NCI-H1105 treated with DMSO at 0.1 percent for 48 hours (cell line): Measurements from ENCODE around the gene CCDC88C.

Experiments
- DNase-seq: peaks from one replicate; lab custom pipeline; 2025; lab: John Stamatoyannopoulos, UW

The CCDC88C gene

DNA sequence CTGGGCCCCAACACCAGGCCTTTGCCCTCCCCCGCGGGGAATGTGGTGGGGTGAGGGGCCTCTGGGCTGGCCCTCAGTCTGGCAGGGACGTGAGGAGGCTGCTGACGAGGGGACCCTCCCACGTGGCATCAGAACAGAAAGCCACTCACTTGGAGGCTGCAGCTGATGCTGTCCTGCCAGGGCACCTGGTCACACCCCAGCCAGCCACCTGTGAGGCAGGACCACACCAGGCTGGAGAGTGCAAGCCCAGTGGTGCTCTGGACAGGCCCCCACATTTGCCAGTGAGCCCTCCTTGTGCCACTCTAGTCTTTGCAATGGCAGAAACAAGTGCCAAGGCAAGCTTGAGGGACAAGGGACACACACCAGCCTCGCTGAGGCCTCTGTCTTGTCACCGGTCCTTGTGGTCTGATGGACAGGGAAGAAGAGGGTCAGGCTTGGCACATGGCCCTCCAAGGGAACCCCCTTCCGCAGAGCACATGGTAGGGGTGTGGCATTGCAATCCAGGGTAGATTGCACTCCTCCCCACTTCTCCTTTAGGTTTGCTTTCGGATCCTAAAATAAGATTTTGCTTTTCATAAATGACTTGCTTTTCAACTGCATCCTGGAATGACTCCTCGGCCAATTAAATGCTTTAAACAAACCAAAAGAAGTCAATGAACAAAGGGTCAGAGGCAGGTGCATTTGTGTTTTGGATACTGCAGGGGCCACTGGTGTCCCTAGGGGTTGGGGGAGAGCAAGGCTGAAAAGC, 53.7 kb downstream of the CCDC88C start:
- no peak for DNase-seq

DNA sequence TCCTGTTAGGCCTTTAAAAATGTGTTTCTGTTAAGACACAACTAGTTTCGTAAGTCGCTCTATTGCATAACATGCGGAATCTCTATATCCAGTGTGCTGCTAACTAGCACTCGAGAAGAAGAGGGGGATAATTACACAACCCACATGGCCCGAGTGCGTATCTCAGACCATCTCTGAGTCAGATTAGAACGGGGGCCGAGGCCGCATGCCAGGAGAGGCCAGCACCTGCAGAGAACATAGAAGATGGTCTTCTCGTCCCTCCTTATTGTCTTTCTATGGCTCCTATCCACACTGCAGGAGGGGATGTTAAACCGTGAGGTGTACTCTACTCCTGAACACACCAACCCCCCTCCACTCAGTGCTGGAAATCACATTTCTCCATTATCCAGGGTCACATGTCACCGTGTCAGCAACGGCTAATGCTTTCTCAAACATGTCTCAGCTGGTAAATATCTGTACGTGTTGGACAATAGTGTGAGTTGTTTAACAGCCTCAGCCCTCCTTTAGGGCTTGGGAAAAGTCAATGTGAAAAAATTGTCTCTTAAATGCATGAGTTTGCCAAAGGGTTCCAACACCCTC, 56.3 kb downstream of the CCDC88C start:
- DNase-seq: no peak

DNA sequence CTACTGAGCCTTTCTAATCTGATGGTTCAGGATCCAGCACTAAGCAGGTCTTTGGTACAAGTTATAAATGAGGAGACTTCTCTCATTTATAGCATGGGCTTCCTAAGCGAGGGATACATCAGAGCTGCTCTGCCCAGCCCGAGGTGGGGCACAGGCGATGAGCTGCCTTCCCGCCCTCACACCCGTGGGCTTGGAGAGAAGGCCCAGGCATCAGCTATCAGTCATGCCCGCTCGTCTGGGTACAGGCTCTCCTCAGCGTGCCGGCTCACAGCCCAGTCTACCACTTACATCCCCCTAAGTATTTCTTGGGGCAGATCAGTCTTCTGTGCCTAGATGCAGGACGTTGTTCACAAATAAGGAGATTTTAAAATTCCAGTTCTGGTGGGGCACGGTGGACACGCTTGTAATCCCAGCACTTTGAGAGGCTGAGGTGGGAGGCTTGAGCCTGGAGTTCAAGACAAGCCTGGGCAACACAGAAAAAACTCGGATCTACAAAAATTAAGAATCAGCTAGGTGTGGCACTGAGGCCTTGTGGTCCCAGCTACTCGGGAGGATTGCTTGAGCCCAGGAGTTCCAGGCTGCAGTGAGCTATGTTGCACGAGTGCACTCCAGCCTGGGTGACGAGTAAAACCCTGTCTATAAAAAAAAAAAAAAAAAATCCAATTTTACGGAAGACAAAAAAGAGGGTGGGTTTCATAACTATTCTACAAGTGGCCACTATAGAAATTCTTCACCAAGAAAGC, 57.0 kb downstream of the CCDC88C start:
- no peak for DNase-seq

DNA sequence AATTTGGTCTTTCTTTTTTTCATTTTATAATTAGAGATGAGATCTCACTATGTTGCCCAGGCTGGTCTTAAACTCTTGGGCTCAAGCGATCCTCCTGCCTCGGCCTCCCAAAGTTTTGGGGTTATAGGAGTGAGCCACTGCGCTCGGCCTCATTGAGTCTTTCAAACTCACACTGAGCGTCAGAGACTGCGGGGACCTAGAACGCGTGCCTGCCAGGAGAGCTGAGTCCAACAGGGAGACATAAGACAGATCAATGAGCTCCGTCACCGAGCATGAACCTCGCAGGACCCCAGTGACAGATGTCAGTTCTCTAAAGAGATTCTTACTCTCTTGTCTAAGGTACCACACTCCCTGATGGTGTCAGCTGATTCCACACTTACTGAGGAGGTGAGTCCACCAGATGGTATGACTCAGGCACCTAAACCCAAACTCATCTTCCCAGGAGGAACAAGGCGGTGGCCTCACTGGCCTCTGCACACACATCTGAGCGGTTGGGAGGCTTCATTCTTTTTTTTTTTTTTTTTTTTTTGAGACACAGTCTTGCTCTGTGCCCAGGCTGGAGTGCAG, 58.9 kb downstream of the CCDC88C start:
- no peak for DNase-seq

DNA sequence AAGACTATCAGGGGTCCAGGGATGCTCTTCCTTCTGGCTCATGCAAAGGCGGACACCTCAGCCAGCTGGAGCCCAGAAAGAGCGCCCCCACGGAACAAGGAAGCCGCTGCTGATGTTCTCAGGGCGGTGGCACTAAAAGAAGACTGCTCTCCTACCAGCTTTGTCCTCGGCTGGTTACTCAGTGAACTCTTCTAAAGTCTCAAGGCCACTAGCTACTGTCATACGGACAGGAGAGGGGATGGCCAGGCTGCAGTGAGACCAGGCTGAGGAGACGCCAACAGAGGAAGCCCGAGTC, 59.6 kb downstream of the CCDC88C start:
- DNase-seq: no peak

DNA sequence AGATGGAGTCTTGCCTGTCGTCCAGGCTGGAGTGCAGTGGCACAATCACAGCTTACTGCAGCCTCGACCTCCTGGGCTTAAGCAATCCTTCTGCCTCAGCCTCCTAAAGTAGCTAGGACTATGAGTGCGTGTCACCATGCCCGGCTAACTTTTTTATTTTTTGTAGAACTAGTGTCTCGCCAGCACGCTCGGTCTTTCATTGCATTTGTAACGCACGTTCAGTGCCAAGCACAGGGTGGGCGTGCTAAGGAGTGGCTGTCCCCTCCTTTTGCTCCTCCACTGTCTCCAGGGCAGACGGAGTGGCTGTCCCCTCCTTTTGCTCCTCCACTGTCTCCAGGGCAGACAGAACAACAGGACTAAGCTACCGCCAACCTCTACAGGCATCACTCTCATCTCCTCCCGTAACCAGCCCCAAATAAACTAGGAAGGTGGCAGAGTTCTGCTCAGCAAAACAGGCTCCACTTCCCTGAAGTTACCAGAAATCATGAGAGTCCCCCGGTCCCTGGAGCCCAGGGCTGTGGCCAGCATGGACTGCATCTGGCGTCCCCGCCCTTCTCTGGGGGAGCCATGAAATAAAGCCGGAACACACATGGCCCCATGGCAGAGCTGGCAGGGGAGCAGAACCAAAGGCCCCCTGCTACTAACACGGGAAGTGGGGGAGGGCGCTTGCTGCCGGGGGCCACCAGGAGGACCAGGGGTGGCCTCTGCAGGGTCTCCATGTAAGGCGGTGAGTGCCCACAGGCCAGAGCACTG, 60.2 kb downstream of the CCDC88C start:
- DNase-seq: no peak

DNA sequence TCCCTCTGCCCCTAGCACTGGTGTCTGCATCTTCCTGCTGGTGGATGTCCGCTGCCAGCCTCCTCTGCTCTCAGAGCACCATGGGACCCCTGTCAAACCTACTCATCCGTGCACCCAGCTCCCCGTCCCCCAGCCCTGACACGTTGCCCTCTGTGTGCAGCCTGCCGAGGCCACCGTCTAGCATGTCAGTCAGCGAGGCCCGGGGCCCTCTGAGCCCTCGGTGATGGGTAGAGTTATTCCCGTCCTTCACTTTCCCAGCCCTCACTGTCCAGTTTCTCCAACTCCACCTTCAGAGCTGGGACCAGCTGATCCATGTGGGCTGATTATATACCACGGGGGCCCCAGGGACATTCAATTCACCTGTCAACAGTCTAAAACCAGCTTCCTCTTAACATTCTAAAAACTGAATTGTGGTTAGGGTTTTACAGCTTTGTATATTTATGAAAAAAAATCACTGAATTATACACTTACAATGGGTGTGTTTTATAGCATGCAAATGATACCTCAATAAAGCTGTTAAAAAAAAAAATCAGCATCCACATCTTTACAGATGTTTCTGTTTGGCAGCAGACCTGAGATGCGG, 61.3 kb downstream of the CCDC88C start:
- DNase-seq: no peak

DNA sequence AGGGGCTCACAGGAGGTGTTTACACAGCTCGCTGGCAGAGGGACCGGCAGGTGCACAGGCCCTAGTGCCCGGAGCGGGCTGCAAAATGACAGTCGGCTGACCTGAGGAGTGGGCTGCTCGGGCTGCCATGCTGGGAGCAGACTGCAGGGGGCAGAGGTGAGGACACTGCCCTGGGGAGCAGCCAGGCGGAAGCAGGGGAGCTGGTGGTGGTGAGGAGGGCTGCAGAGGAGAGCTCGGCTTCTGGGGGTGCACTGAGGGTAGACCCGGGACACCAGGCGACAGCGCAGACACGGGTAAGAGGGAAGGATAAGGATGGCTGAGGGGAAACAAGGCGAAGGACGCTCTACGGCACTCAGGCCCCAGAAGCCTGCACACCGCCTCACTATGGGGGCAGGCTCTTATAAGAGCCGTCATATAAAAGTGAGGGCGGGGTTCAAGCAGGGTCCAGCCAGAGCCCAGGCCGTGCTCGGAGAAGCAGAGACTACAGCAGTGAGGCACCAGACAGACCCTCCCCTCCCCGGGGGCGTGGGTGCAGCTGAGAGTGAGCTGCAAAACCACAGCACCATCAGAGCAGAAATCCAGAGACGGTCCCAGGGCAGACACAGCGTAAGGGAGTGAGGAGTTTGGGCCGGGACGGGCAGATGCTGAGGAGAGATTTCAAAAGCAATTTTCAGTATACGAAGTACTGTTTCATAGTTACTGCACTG, 62.5 kb downstream of the CCDC88C start:
- DNase-seq: peak; percentile 65

DNA sequence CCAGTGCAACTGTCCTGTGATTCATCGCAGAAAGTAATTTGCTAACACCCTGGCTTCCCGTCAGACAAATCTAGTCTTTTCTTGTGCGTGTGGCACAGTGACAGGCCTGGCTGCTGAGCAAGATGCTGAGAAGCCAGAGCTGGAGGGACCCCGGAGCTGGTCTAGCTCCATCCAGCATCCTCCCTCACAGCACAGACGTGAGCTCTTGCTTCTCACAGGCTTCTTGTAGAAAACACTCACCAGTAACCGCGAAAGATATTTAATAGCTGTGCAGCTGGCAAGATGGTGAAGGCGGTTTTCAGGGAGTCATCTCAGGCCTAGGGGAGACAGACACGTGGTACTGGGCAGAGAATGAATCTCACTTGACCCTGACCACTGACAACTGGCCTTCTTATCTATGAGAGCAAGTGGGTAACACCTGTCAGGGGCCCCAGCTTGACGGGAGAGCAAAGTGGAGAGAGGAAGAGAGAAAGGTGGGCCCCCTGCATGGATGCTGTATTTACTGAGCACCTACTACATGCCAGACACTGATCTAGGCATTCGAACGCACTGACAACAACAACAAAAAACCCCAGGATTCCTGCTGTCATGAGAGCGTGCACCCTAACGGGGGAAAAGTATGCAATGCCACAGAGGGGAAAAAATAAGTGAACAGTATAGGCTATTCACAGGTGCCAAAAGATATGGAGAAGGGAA, 63.3 kb downstream of the CCDC88C start:
- DNase-seq: no peak

DNA sequence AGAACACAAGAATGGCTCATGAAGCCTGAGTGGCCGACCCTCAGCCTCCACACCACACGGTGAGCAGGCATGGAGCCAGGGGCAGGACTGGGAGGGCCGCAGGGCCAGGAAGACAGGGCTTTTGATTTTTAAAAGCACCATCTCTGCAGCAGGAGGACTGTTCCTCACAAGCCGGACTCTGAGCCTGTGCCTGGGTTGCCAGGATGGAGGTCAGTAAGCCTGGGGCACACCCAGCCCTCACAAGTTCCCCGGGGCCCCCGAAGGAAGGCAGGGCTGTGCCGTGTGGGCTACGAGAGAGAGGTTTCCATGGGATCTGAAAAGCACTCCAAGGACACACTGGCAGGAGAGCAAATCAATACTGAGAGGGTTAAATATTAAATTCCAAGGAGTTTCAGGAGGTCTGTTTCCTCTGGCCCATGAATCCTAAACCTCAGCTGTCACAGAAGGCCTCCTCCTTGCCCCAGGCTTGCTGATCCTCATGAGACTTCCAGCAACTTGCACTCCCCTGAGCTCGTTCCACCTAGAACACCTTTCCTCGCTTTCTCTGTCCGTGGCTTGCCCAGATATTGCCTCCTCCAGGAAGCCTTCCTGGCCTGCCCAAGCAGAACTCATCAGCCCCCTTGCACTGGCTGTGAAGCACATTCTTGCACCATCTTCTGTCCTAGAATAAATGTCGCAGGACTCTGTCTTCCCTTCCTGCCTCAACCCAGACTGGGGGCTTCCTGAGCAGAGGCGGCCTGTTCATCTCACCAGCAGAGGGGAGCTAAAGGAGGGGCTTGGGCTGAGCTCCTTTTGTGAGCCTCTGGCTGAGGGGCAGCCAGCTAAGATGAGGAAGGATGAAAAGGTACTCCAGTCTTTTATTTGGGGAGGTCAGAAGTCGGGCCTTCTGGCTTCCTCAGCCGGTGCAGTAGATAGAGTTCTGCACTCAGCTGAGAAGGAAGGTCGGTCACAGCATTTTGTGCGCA, 64.6 kb downstream of the CCDC88C start:
- no peak for DNase-seq

DNA sequence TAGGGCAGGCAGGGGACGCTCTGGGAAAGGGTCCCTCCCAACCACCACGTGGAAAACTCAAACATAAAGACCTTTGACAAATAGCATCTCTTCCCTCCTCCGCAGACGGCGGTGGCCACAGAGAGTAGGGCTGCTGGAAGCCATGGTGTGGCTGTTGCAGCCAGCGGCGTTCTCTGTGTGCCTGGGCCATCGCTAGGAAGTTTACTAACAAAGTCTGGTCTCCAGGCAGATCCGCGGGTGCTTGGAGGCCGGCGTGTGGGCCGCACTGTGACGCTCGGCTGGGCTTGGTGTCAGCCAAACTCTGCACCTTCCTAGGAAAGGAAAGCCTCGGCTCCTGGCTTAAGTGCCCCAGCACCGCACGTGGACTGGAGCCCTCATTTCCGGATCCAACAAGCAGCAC, 65.6 kb downstream of the CCDC88C start:
- DNase-seq: no peak

DNA sequence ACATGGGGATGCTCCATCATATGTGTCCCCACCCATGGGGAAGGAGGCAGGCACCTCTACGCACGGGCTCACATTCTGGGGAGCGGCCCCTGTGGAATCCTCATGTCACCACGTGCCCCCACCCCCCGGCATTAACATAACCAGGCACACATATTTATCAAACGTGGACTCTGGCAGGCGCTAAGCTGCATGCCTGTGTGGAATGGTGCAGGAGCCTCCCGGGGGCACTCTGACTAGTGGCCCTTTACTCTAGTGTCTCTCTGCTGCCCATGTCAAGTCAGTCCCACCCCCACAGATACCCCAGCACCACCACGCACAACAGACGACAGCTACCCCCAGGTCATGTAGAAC, 66.1 kb downstream of the CCDC88C start:
- DNase-seq: no peak

DNA sequence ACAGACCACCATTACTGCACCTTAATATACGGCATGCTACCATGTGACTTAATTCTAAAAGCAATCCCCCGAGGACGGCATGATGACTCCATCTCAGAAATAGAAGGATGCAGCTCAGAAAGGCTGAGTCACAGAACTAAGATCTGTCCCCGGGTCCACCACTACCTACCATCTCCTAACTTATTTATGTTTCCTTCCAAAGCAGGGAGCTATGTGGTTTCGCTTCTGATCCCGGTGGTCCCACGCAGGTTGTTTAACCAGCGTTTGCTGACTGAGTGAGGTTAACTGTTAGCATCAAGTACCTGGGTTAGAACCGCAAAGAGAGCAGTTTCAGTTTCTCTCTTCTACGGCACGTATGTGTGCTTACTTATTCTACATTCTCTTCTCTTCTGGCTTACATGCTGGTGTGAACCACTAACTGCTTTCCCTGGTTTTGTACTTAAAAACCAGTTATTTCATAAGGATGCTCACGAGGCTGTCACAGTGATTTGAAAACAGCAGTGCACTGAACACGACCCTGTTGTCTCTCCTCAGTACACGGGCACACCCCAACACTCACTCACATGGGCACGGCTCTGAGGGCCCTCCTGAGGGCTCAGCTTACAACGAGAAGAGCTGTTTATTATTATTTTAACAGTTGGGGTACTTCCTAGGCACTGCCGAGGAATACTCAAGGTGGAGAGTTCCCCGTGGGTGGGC, 66.7 kb downstream of the CCDC88C start:
- DNase-seq: no peak

DNA sequence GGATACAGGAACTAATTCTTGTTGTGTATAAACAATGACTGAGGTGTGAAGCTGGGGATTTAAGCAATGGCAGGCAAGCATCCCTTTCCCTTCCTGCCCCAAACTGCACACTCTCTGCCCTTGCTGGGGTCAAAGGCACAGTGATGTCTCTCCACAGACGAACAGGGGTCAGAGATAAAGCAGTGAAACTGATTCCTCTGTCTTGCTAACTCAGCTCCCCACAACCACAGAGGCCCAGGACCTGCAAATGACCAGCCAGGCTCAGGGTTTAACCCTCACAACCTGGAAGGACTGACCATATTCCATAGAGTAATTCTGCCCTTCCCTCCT, 67.2 kb downstream of the CCDC88C start:
- DNase-seq: no peak

DNA sequence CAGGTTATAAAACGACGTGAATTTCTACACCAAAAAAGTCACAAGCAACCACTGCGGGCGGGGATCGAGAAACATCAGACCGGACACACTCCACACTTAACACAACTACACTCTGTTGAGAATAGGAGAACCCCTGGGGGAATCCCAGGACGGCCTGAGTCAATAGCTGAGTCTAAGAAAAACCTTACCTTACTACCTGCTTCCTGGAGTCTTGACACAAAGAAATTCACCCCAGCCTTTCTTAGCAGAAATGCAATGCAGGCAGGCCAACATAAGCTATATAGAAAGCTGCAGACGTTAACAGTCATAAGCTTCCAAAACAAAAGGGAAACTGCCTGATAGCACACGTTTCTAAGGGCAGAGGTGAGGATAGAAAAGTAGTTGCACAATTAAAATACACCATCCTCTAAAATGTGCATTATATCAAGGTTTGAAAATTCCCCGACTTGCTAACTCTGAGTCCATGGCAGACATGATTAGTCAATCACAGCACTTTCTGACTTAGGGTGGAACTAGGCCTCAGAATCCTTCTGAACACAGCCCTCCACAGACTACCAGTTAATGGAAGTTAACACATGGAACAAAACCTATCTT, 68.0 kb downstream of the CCDC88C start:
- no peak for DNase-seq

DNA sequence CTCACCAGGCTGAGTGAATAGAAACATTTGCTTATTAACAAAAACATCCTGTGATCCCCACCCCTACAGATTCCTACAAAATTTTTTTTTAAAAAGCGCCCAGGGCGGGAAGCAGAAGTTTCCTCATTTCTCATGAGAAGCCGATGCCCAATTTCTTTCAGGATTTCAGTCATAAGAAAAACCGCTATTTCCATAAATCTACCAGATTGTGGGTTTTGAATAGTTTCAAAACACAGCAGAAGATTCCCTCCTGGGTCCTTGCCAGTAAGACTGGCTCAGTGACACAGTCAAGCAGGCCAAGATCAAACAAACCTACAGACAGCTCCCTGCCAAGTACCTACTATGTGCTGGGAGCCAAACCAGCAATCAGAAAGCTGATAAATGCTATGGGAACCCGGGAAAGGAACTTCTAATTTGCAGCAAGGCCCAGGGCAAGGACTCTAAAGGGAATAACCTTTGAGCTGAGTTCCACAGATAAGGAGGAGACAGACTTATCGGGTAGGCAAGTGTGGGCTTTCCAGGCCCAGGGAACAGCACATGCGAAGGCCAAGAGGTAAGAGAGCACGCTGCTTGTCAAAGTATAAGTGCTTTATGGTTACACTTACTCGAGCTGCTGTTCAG, 68.7 kb downstream of the CCDC88C start:
- no peak for DNase-seq

DNA sequence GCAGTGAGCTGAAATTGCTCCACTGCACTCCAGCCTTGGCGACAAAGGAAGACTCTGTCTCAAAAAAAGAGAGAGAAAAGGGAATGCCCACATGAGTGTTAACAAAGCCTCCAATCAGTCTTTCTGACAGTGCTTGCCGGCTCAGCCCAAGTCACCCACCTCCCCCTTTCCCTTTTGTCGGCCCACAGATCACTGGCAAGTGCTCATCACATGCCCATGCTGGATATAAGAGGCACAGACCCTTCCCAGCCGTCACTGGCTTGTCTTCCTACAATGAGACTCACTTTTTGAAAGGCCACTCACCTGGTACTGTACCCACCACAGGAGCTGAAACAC, 70.8 kb downstream of the CCDC88C start:
- no peak for DNase-seq

DNA sequence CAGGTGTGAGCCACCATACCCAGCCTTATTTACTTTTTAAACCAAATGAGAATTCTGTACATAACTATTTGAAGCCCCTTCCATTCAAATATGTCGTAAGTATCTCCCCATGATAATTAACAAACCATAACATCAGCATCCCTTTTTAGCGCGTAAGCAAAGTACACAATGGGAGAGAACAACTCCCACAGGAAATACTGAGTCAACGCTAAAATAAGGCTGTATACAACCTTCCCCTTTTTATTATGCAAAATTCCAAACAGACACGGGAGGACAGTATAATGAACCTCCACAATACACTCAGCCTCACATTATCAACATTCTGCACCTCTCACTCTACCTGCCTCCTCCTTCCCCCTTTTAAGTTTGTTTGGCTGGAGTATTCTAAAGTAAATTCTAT, 73.5 kb downstream of the CCDC88C start:
- DNase-seq: no peak

DNA sequence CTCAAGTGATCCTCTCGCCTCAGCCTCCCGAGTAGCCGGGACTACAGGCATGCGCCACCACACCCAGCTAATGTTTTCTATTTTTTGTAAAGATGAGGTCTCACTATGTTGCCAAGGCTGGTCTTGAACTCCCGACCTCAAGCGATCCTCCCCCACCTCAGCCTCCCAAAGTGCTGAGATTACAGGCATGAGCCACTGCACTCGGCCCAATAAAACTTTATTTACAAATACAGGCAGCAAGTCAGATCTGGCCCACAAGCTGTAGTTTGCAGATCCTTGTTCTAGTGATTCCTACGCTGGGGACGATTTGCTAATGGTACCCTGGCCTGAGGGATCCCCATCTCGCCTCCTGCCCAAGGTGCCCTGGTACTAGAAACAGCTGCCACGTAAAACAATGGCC, 74.6 kb downstream of the CCDC88C start:
- no peak for DNase-seq
